K562 (cell line): ENCODE results near the gene FBXO8. TPM values are rescaled to one million over a fixed set of nuclear protein-coding genes. Genes with fewer than 3 reads are reported as not detected.

ENCODE experiments used
- ATAC-seq: fragments of 200-7000 bp; cut with Tn5 transposase; 3 replicates; pipeline ENCODE4 v1.9.1; 2020; ENCODE audit warnings: moderate library complexity
- BruUV-seq: library from RNA; stranded (reverse); fragments of 400-500 nt; replicated peaks from 2 replicates; lab custom pipeline; 2021; lab: Mats Ljungman, UMichigan
- CTCF ChIA-PET: fragments of 300-600 bp; formaldehyde crosslinking; extraction: SDS; loops from one replicate; lab custom pipeline; 2021; ENCODE audit warnings: low intra/inter-chr PET ratio; lab: Yijun Ruan, JAX
- POLR2A ChIA-PET: fragments of 300-600, 350-650 bp; sonication (Branson Sonifier 250); formaldehyde crosslinking; extraction: SDS; loops from one replicate; lab custom pipeline; 2021; ENCODE audit warnings: antibody characterized with exemption, inconsistent platforms; lab: Yijun Ruan, JAX
- DNase-seq, 4 experiments: peaks; one replicate each; pipeline versions ENCODE4 v3.0.0 to v3.0.0-alpha.2; 2011 to 2018; ENCODE audit warnings: low spot score in 3 of 4, mixed read lengths in 3 of 4; ENCODE audit errors: extremely low read depth in 1 of 4
- FAIRE-seq: peaks from 2 replicates; lab custom pipeline; 2011; peaks lifted over from hg19 to GRCh38; lab: Jason Lieb, UNC
- H2AFZ ChIP-seq: 2 replicates; pipeline ENCODE4 v1.6.0; 2011; ENCODE audit warnings: low read depth, low read length, control low read depth, inconsistent platforms
- H3K27ac ChIP-seq: fragments of 200-600 bp; 3 replicates; pipeline ENCODE4 v1.8.0; 2011; ENCODE audit warnings: low read depth, mild to moderate bottlenecking, control low read depth, inconsistent platforms, low read length, moderate library complexity, mixed read lengths; ENCODE audit errors: extremely low read depth
- H3K27me3 ChIP-seq, 2 experiments: fragments of 300-600 bp in 1 of 2; 2 replicates in 1 of 2; 3 replicates in 1 of 2; pipeline versions ENCODE4 v1.6.0 to v1.8.0; 2011; ENCODE audit warnings: inconsistent platforms in 2 of 2, low read length in 2 of 2, mild to moderate bottlenecking in 1 of 2, mixed read lengths in 1 of 2, moderate library complexity in 1 of 2; ENCODE audit not compliant: control insufficient read depth in 2 of 2, insufficient read depth in 2 of 2
- H3K36me3 ChIP-seq: fragments of 300-600 bp; 3 replicates; pipeline ENCODE4 v1.8.0; 2011; ENCODE audit warnings: mild to moderate bottlenecking, low read length, inconsistent platforms; ENCODE audit not compliant: control insufficient read depth, insufficient read depth
- H3K4me1 ChIP-seq, 2 experiments: fragments of 200-600 bp in 1 of 2; replicated peaks in 1 of 2; 2 replicates in 1 of 2; 3 replicates in 1 of 2; pipeline versions ENCODE4 v1.5.1 to v1.8.0; 2011; ENCODE audit warnings: inconsistent platforms in 2 of 2, low read length in 2 of 2, mild to moderate bottlenecking in 1 of 2, mixed read lengths in 1 of 2, moderate library complexity in 1 of 2; ENCODE audit not compliant: control insufficient read depth in 2 of 2, insufficient read depth in 2 of 2
- H3K4me2 ChIP-seq: 2 replicates; pipeline ENCODE4 v1.6.1; 2011; ENCODE audit warnings: low read length, control low read depth, inconsistent platforms, mixed read lengths; ENCODE audit not compliant: insufficient read depth
- H3K4me3 ChIP-seq: fragments of 200-600 bp; sonication (generic), shearing (Covaris generic); 2 replicates; pipeline ENCODE4 v1.5.1; 2016; ENCODE audit warnings: control low read depth, inconsistent platforms
- H3K79me2 ChIP-seq: fragments of 200-600 bp; 3 replicates; pipeline ENCODE4 v1.8.0; 2011; ENCODE audit warnings: low read length, inconsistent platforms; ENCODE audit not compliant: control insufficient read depth, insufficient read depth
- H3K9ac ChIP-seq, 2 experiments: 2 replicates each; pipeline versions ENCODE4 v1.6.0 to v1.6.1; 2011; ENCODE audit warnings: low read depth in 2 of 2, low read length in 2 of 2, control low read depth in 1 of 2, inconsistent platforms in 1 of 2, mild to moderate bottlenecking in 1 of 2, mixed read lengths in 1 of 2; ENCODE audit not compliant: insufficient read depth in 1 of 2
- H3K9me1 ChIP-seq: one replicate; pipeline ENCODE4 v1.6.0; 2011; ENCODE audit warnings: inconsistent platforms, mild to moderate bottlenecking, low read length, moderate library complexity; ENCODE audit not compliant: control insufficient read depth, insufficient read depth
- H3K9me3 ChIP-seq: replicated peaks from 2 replicates; pipeline ENCODE4 v1.5.1; 2011; ENCODE audit warnings: low read depth, low read length, inconsistent platforms; ENCODE audit not compliant: control insufficient read depth, insufficient read depth
- H4K20me1 ChIP-seq: replicated peaks from 2 replicates; pipeline ENCODE4 v1.6.1; 2011; ENCODE audit warnings: low read length, inconsistent platforms, mixed read lengths; ENCODE audit not compliant: control insufficient read depth, insufficient read depth
- HES1 ChIP-seq: fragments of 450-650 bp; IDR thresholded peaks from 2 replicates; pipeline ENCODE4 v1.6.1; 2016; ENCODE audit warnings: low read depth, mild to moderate bottlenecking, moderate library complexity
- MCM3 ChIP-seq: fragments of 450-650 bp; IDR thresholded peaks from 2 replicates; pipeline ENCODE4 v1.6.1; 2016
- WHSC1 ChIP-seq: IDR thresholded peaks from one replicate; pipeline ENCODE4 v1.6.1; 2012; ENCODE audit warnings: low read length, control low read depth, inconsistent platforms
- ZNF668 ChIP-seq: fragments of 250-450 bp; sonication (Bioruptor Pico); IDR thresholded peaks from 2 replicates; pipeline ENCODE4 v1.8.0; 2022; ENCODE audit warnings: mild to moderate bottlenecking, inconsistent platforms
- WGBS: fragments of 100-300 bp; shearing (Covaris generic); methylation state at CpG from one replicate; pipeline ENCODE4 v1.1.6; 2016; ENCODE audit warnings: low coverage, mixed read lengths; ENCODE audit not compliant: insufficient coverage; ENCODE audit errors: missing lambda C conversion rate; 5-methylcytosine and 5-hydroxymethylcytosine counted together
- in situ Hi-C: fragments of 300-500 bp; cut with MboI; formaldehyde crosslinking; loops from 4 replicates; pipeline ENCODE4 v1.15.0; 2018; ENCODE audit warnings: inconsistent platforms, mixed read lengths
- intact Hi-C: fragments of 100-400 bp; cut with micrococcal nuclease; formaldehyde crosslinking; loops from 2 replicates; pipeline ENCODE4 v1.14.2; 2022
- polyA plus RNA-seq, 8 experiments: library from polyadenylated mRNA; depleted of rRNA in 4 of 8; stranded (reverse) in 5 of 8; unstranded in 3 of 8; fragments of >200 nt; fragmentation: Nextera tagmentation in 2 of 8; fragmentation: Illumina TruSeq in 1 of 8; extraction: Ambion mirVana in 2 of 8; extraction: Trizol in 1 of 8; gene quantifications; 2 replicates each; pipeline versions ENCODE4 v1.2.1 to v1.2.3, GENCODE V29; 2011 to 2014; ENCODE audit warnings: inconsistent platforms in 1 of 8, missing spikeins in 1 of 8
- total RNA-seq, 7 experiments: library from RNA; depleted of rRNA in 6 of 7; stranded (reverse); fragments of >200 nt in 6 of 7; fragmentation: Illumina TruSeq in 2 of 7; extraction: Trizol in 2 of 7; gene quantifications; 2 replicates each; pipeline versions ENCODE4 v1.2.1 to v1.2.3, GENCODE V29; 2011 to 2021; ENCODE audit warnings: low replicate concordance in 1 of 7
- TF ChIP-seq, protein P1 (sequence below): fragments of 450-650 bp; IDR thresholded peaks from 2 replicates; pipeline ENCODE4 v1.6.1; 2017; ENCODE audit warnings: antibody characterized with exemption, mild to moderate bottlenecking

Gene FBXO8
- total and polyA plus RNA-seq, 9 of the 15 experiments (the other 6 are each of a cell fraction or from before 2014, with no cell fraction given): 12.9 to 27.1 (median 14.8) TPM

DNA sequence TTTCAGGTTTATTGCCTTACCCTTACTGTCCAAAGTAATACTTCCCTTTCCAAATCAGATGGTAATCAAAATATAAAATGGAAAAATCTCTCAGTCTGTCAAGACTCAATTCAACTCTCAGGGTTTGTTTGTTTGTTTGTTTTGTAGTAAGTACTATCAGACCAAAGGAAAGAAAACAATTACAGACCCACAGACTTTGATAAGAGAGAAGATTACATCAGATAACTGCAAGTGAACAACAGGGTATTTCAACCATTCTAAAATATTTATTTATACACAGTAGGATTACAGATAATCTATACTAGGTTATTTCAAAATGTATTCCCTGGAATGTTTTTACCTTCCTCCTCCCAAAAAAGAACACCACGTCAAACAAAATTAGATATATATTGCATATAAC lies 28.9 kb downstream of the FBXO8 start (continued):
- TF ChIP-seq, protein P1, sequence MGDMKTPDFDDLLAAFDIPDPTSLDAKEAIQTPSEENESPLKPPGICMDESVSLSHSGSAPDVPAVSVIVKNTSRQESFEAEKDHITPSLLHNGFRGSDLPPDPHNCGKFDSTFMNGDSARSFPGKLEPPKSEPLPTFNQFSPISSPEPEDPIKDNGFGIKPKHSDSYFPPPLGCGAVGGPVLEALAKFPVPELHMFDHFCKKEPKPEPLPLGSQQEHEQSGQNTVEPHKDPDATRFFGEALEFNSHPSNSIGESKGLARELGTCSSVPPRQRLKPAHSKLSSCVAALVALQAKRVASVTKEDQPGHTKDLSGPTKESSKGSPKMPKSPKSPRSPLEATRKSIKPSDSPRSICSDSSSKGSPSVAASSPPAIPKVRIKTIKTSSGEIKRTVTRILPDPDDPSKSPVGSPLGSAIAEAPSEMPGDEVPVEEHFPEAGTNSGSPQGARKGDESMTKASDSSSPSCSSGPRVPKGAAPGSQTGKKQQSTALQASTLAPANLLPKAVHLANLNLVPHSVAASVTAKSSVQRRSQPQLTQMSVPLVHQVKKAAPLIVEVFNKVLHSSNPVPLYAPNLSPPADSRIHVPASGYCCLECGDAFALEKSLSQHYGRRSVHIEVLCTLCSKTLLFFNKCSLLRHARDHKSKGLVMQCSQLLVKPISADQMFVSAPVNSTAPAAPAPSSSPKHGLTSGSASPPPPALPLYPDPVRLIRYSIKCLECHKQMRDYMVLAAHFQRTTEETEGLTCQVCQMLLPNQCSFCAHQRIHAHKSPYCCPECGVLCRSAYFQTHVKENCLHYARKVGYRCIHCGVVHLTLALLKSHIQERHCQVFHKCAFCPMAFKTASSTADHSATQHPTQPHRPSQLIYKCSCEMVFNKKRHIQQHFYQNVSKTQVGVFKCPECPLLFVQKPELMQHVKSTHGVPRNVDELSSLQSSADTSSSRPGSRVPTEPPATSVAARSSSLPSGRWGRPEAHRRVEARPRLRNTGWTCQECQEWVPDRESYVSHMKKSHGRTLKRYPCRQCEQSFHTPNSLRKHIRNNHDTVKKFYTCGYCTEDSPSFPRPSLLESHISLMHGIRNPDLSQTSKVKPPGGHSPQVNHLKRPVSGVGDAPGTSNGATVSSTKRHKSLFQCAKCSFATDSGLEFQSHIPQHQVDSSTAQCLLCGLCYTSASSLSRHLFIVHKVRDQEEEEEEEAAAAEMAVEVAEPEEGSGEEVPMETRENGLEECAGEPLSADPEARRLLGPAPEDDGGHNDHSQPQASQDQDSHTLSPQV: no peak
- TF ChIP-seq WHSC1 (no peak), MCM3 (no peak)

GRCh38 chr4:174252412-174252811 lies 31.1 kb downstream of the FBXO8 start:
- Histone ChIP-seq H3K9me3 (no peaks in the 10 kb centered on the region), H3K9me1 (no peaks in the 10 kb centered on the region), H3K36me3 (no peaks in the 10 kb centered on the region), H3K4me2 (no peak overlapping the region), H3K27ac (no peak overlapping the region), H2AFZ (no peak overlapping the region), H3K4me1 (peaks cover 0 to 3% of the 10 kb centered on the region in 2 experiments; a peak in 2 of 5 replicates), H4K20me1 (no peaks in the 10 kb centered on the region), H3K79me2 (no peaks in the 10 kb centered on the region), H3K9ac (no peak overlapping the region), H3K4me3 (no peak overlapping the region)
- ChIA-PET POLR2A (no interaction called here), CTCF (no interaction called here)
- BruUV-seq: no TSS peak
- DNase-seq (no peak), FAIRE-seq (no peak)
- 47% methylated on average over 2 of the region's 2 CpGs for WGBS
- in situ Hi-C loops (no loop called here), intact Hi-C loops (no loop called here)
- TF ChIP-seq HES1: no peak
- TF ChIP-seq ZNF668: no peak
- TF ChIP-seq, all 486 proteins: peak for 0
- ATAC-seq: no peak
- H3K27me3 ChIP-seq: no peaks in the 10 kb centered on the region
